Activated T-cell treated with anti-CD3 and anti-CD28 coated beads for 1 hour (primary cell): ENCODE results near the gene TTC39C.
"Not testable (repeated sequence)": the region's sequence is repeated elsewhere in the genome, so short reads cannot be mapped to it uniquely, and the experiment has no call there.

Experiments used
- DNase-seq: peaks from one replicate; pipeline ENCODE4 v3.0.0-alpha.2; 2020; ENCODE audit warnings: low read depth

TTC39C gene

GRCh38 chr18:24018299-24018886, 3.8 kb downstream of the TTC39C start:
- DNase-seq: no peak

- no peak for DNase-seq
These were observed 5.2 kb downstream of the TTC39C start for GRCh38 chr18:24019641-24020331.

- no peak for DNase-seq
These were observed 7.0 kb downstream of the TTC39C start for GRCh38 chr18:24021505-24021904.

- no peak for DNase-seq
These were observed 7.6 kb downstream of the TTC39C start for GRCh38 chr18:24022161-24022560.

GRCh38 chr18:24023185-24023814, 8.7 kb downstream of the TTC39C start:
- DNase-seq: no peak

- no peak for DNase-seq
These were observed 9.9 kb downstream of the TTC39C start for GRCh38 chr18:24024425-24024824.

GRCh38 chr18:24026457-24026856, 11.9 kb downstream of the TTC39C start:
- DNase-seq: no peak

- DNase-seq: no peak
These were observed 12.7 kb downstream of the TTC39C start for GRCh38 chr18:24027156-24027827.

- not testable (repeated sequence) for DNase-seq
These were observed 14.4 kb downstream of the TTC39C start for GRCh38 chr18:24028946-24029345.

GRCh38 chr18:24031318-24031717, 16.8 kb downstream of the TTC39C start:
- DNase-seq: no peak

- no peak for DNase-seq
These were observed 17.4 kb downstream of the TTC39C start for GRCh38 chr18:24031916-24032315.

- no peak for DNase-seq
These were observed 19.3 kb downstream of the TTC39C start for GRCh38 chr18:24033641-24034412.

- no peak for DNase-seq
These were observed 20.8 kb downstream of the TTC39C start for GRCh38 chr18:24035316-24035715.

- DNase-seq: no peak
These were observed 25.1 kb downstream of the TTC39C start for GRCh38 chr18:24039671-24040070.

GRCh38 chr18:24041691-24042090, 27.1 kb downstream of the TTC39C start:
- DNase-seq: no peak

- DNase-seq: no peak
These were observed 28.8 kb downstream of the TTC39C start for GRCh38 chr18:24043403-24043802.

GRCh38 chr18:24048261-24048660, 33.7 kb downstream of the TTC39C start:
- no peak for DNase-seq

- DNase-seq: no peak
These were observed 34.6 kb downstream of the TTC39C start for GRCh38 chr18:24049142-24049541.

- DNase-seq: no peak
These were observed 36.7 kb downstream of the TTC39C start for GRCh38 chr18:24051031-24051947.

- no peak for DNase-seq
These were observed 37.5 kb downstream of the TTC39C start for GRCh38 chr18:24052053-24052452.

- DNase-seq: no peak
These were observed 38.7 kb downstream of the TTC39C start for GRCh38 chr18:24053211-24053610.
